GM20431 (cell line): Measurements from ENCODE around the gene SLC5A5.

Experiments used
- in situ Hi-C: fragments of 300-500 bp; cut with MseI, MboI; formaldehyde crosslinking; loops from one replicate; pipeline ENCODE4 v1.15.0; 2020; ENCODE audit warnings: low sequenced_read_pairs; ENCODE audit not compliant: unreplicated experiment

Gene SLC5A5

GRCh38 chr19:17846146-17846545, 25.6 kb upstream of the SLC5A5 start:
- in situ Hi-C loops: no loop called here

- in situ Hi-C loops: no loop called here
These were observed 24.0 kb upstream of the SLC5A5 start, which contains the start of gene JAK3 for GRCh38 chr19:17847538-17848366. JAK3 (minus strand) TSS chr19:17847982; CDS start chr19:17844417, 3,565 bp downstream.

GRCh38 chr19:17848595-17849292, 23.0 kb upstream of the SLC5A5 start:
- in situ Hi-C loops: no loop called here

GRCh38 chr19:17854061-17854460, 17.7 kb upstream of the SLC5A5 start:
- in situ Hi-C loops: no loop called here

GRCh38 chr19:17855280-17856152, 16.2 kb upstream of the SLC5A5 start:
- in situ Hi-C loops: no loop called here

- in situ Hi-C loops: no loop called here
These were observed 12.0 kb upstream of the SLC5A5 start, which contains the start of gene RPL18A for GRCh38 chr19:17859533-17860330. RPL18A (plus strand) TSS chr19:17859910; CDS start chr19:17859957, 47 bp downstream.

GRCh38 chr19:17860331-17860992, 11.3 kb upstream of the SLC5A5 start:
- in situ Hi-C loops: no loop called here

GRCh38 chr19:17860993-17861360, 10.8 kb upstream of the SLC5A5 start:
- in situ Hi-C loops: no loop called here

- in situ Hi-C loops: no loop called here
These were observed 10.0 kb upstream of the SLC5A5 start for GRCh38 chr19:17861542-17862402.

GRCh38 chr19:17862711-17863519, 8.8 kb upstream of the SLC5A5 start:
- in situ Hi-C loops: no loop called here

GRCh38 chr19:17863520-17864182, 8.1 kb upstream of the SLC5A5 start:
- in situ Hi-C loops: no loop called here

GRCh38 chr19:17865364-17866311, 6.1 kb upstream of the SLC5A5 start:
- in situ Hi-C loops: loop anchor here (5.0 kb wide), 1 partner anchor 67 kb away; the partner anchor contains the start of gene CCDC124

GRCh38 chr19:17866312-17866963, 5.3 kb upstream of the SLC5A5 start:
- in situ Hi-C loops: loop anchor here (5.0 kb wide), 1 partner anchor 66 kb away; the partner anchor contains the start of gene CCDC124

GRCh38 chr19:17866964-17867486, 4.7 kb upstream of the SLC5A5 start:
- in situ Hi-C loops: loop anchor here (5.0 kb wide), 1 partner anchor 65 kb away; the partner anchor contains the start of gene CCDC124

GRCh38 chr19:17868669-17869068, 3.1 kb upstream of the SLC5A5 start:
- in situ Hi-C loops: loop anchor here (5.0 kb wide), 1 partner anchor 64 kb away; the partner anchor contains the start of gene CCDC124
